ENCODE results near the gene ENKD1.

GRCh38 chr16:67707790-67708189 lies 41.2 kb upstream of the ENKD1 start:
- TF ChIP-seq CTCF (IDR thresholded peaks at IDR 0.05; ENCODE audit: poor library complexity), result no peak
- no peak for TF ChIP-seq EZH2phosphoT487 (IDR thresholded peaks at IDR 0.05; ENCODE audit: low read depth, severe bottlenecking, unreplicated experiment)
- TF ChIP-seq EZH2 (IDR thresholded peaks at IDR 0.05; ENCODE audit: borderline replicate concordance), result no peak
